ENCODE results near the gene OR51A4. TPM values are rescaled to one million over a fixed set of nuclear protein-coding genes. Genes with fewer than 3 reads are reported as not detected.
"Not testable (repeated sequence)": the region's sequence is repeated elsewhere in the genome, so short reads cannot be mapped to it uniquely, and the experiment has no call there.

OR51A4 gene
- total and polyA plus RNA-seq, 2 experiments from 2014 or later: not detected

- no peaks in the 10 kb centered on the region for H3K9me3 ChIP-seq (ENCODE audit: low read depth)
- TF ChIP-seq EZH2phosphoT487 (IDR thresholded peaks at IDR 0.05; ENCODE audit: insufficient read depth, low read depth) (no peak), EZH2 (IDR thresholded peaks at IDR 0.05; ENCODE audit: insufficient read depth, poor library complexity, severe bottlenecking) (no peak)
- no peaks in the 10 kb centered on the region for H3F3A ChIP-seq (ENCODE audit: insufficient read depth)
- H3K27me3 ChIP-seq (replicated peaks; ENCODE audit: insufficient read depth): no peaks in the 10 kb centered on the region
- no peaks in the 10 kb centered on the region for H3K4me1 ChIP-seq (ENCODE audit: insufficient read depth)
- H3K27ac ChIP-seq: no peak overlapping the region
- no peak for DNase-seq
- no peak overlapping the region for H3K4me2 ChIP-seq (ENCODE audit: unreplicated experiment)
- no peaks in the 10 kb centered on the region for H3K36me3 ChIP-seq (ENCODE audit: low read depth)
- H4K20me1 ChIP-seq (ENCODE audit: insufficient read depth): no peaks in the 10 kb centered on the region
- in situ Hi-C loops (cut with MboI): no loop called here
- H3K4me3 ChIP-seq: no peak overlapping the region
- no peaks in the 10 kb centered on the region for H3K79me2 ChIP-seq (ENCODE audit: insufficient read depth)
- H3K9me2 ChIP-seq (ENCODE audit: insufficient read depth): no peaks in the 10 kb centered on the region
- H3K9ac ChIP-seq: no peak overlapping the region
- WGBS, 2 experiments (ENCODE audit: low coverage in 1 of 2, low lambda C conversion rate in 2 of 2, missing lambda C conversion rate in 2 of 2): 22 to 27% methylated on average over 4 of the region's 4 CpGs
- no peak overlapping the region for H2AFZ ChIP-seq
These were observed 10.0 kb upstream of the OR51A4 start for GRCh38 chr11:4957396-4957795.

GRCh38 chr11:4955613-4956012 lies 8.2 kb upstream of the OR51A4 start, which contains the start of gene OR51A2:
TSS of gene OR51A2 (minus strand) at chr11:4955713. CDS start at chr11:4955713, 0 bp downstream.
- H2AFZ ChIP-seq; H3K9me2 ChIP-seq (ENCODE audit: insufficient read depth); H3K9ac ChIP-seq; H3F3A ChIP-seq (ENCODE audit: insufficient read depth); in situ Hi-C loops (cut with MboI); H3K9me3 ChIP-seq (ENCODE audit: low read depth); H3K79me2 ChIP-seq (ENCODE audit: insufficient read depth); H3K27me3 ChIP-seq (replicated peaks; ENCODE audit: insufficient read depth); H4K20me1 ChIP-seq (ENCODE audit: insufficient read depth); H3K4me3 ChIP-seq; H3K27ac ChIP-seq; H3K36me3 ChIP-seq (ENCODE audit: low read depth); H3K4me2 ChIP-seq (ENCODE audit: unreplicated experiment); DNase-seq; H3K4me1 ChIP-seq (ENCODE audit: insufficient read depth): not testable (repeated sequence)
- WGBS, 2 experiments (ENCODE audit: low coverage in 1 of 2, low lambda C conversion rate in 2 of 2, missing lambda C conversion rate in 2 of 2): 0 to 3% methylated on average over 2 of the region's 2 CpGs

- Histone ChIP-seq H3K9ac (no peak overlapping the region), H4K20me1 (ENCODE audit: insufficient read depth) (no peaks in the 10 kb centered on the region), H3K4me3 (no peak overlapping the region), H3F3A (ENCODE audit: insufficient read depth) (no peaks in the 10 kb centered on the region), H3K79me2 (ENCODE audit: insufficient read depth) (no peaks in the 10 kb centered on the region), H3K27ac (no peak overlapping the region), H3K27me3 (replicated peaks; ENCODE audit: insufficient read depth) (no peaks in the 10 kb centered on the region), H3K4me2 (ENCODE audit: unreplicated experiment) (no peak overlapping the region), H3K9me3 (ENCODE audit: low read depth) (peaks cover 3% of the 10 kb centered on the region), H3K36me3 (ENCODE audit: low read depth) (no peaks in the 10 kb centered on the region), H3K9me2 (ENCODE audit: insufficient read depth) (no peaks in the 10 kb centered on the region), H2AFZ (no peak overlapping the region), H3K4me1 (ENCODE audit: insufficient read depth) (no peaks in the 10 kb centered on the region)
- in situ Hi-C loops (cut with MboI): no loop called here
- 29 to 31% methylated on average over 3 of the region's 3 CpGs for WGBS, 2 experiments (ENCODE audit: low coverage in 1 of 2, low lambda C conversion rate in 2 of 2, missing lambda C conversion rate in 2 of 2)
- DNase-seq: no peak
- TF ChIP-seq EZH2phosphoT487 (IDR thresholded peaks at IDR 0.05; ENCODE audit: insufficient read depth, low read depth) (no peak), EZH2 (IDR thresholded peaks at IDR 0.05; ENCODE audit: insufficient read depth, poor library complexity, severe bottlenecking) (no peak)
These were observed 10.7 kb downstream of the OR51A4 start for GRCh38 chr11:4936745-4937144.

GRCh38 chr11:4932751-4933150 lies 14.7 kb downstream of the OR51A4 start:
- no peaks in the 10 kb centered on the region for H3K4me1 ChIP-seq (ENCODE audit: insufficient read depth)
- no peaks in the 10 kb centered on the region for H3K9me2 ChIP-seq (ENCODE audit: insufficient read depth)
- H3K4me3 ChIP-seq: no peak overlapping the region
- no peak overlapping the region for H3K4me2 ChIP-seq (ENCODE audit: unreplicated experiment)
- no peaks in the 10 kb centered on the region for H3F3A ChIP-seq (ENCODE audit: insufficient read depth)
- H3K36me3 ChIP-seq (ENCODE audit: low read depth): no peaks in the 10 kb centered on the region
- peaks cover 3% of the 10 kb centered on the region for H3K9me3 ChIP-seq (ENCODE audit: low read depth)
- H3K27me3 ChIP-seq (replicated peaks; ENCODE audit: insufficient read depth): no peaks in the 10 kb centered on the region
- no peak overlapping the region for H3K9ac ChIP-seq
- 30 to 32% methylated on average over 4 of the region's 4 CpGs for WGBS, 2 experiments (ENCODE audit: low coverage in 1 of 2, low lambda C conversion rate in 2 of 2, missing lambda C conversion rate in 2 of 2)
- no peak overlapping the region for H2AFZ ChIP-seq
- no peak for TF ChIP-seq EZH2 (IDR thresholded peaks at IDR 0.05; ENCODE audit: insufficient read depth, poor library complexity, severe bottlenecking)
- TF ChIP-seq EZH2phosphoT487 (IDR thresholded peaks at IDR 0.05; ENCODE audit: insufficient read depth, low read depth): no peak
- H3K79me2 ChIP-seq (ENCODE audit: insufficient read depth): no peaks in the 10 kb centered on the region
- in situ Hi-C loops (cut with MboI): no loop called here
- DNase-seq: no peak
- H3K27ac ChIP-seq: no peak overlapping the region
- no peaks in the 10 kb centered on the region for H4K20me1 ChIP-seq (ENCODE audit: insufficient read depth)

GRCh38 chr11:4926608-4927007 lies 20.8 kb downstream of the OR51A4 start:
- H4K20me1 ChIP-seq (ENCODE audit: insufficient read depth): no peaks in the 10 kb centered on the region
- in situ Hi-C loops (cut with MboI): no loop called here
- no peak overlapping the region for H3K4me3 ChIP-seq
- no peaks in the 10 kb centered on the region for H3K9me2 ChIP-seq (ENCODE audit: insufficient read depth)
- H3K9me3 ChIP-seq (ENCODE audit: low read depth): no peaks in the 10 kb centered on the region
- peak; percentile 2 for DNase-seq
- no peak overlapping the region for H2AFZ ChIP-seq
- no peak overlapping the region for H3K27ac ChIP-seq
- H3K9ac ChIP-seq: no peak overlapping the region
- no peaks in the 10 kb centered on the region for H3K4me1 ChIP-seq (ENCODE audit: insufficient read depth)
- H3K36me3 ChIP-seq (ENCODE audit: low read depth): no peaks in the 10 kb centered on the region
- no peaks in the 10 kb centered on the region for H3F3A ChIP-seq (ENCODE audit: insufficient read depth)
- H3K79me2 ChIP-seq (ENCODE audit: insufficient read depth): no peaks in the 10 kb centered on the region
- no peaks in the 10 kb centered on the region for H3K27me3 ChIP-seq (replicated peaks; ENCODE audit: insufficient read depth)
- H3K4me2 ChIP-seq (ENCODE audit: unreplicated experiment): no peak overlapping the region
- TF ChIP-seq EZH2phosphoT487 (IDR thresholded peaks at IDR 0.05; ENCODE audit: insufficient read depth, low read depth): no peak
- no peak for TF ChIP-seq EZH2 (IDR thresholded peaks at IDR 0.05; ENCODE audit: insufficient read depth, poor library complexity, severe bottlenecking)
